ENCODE measurements around the gene TMEM260.

TMEM260 gene

DNA sequence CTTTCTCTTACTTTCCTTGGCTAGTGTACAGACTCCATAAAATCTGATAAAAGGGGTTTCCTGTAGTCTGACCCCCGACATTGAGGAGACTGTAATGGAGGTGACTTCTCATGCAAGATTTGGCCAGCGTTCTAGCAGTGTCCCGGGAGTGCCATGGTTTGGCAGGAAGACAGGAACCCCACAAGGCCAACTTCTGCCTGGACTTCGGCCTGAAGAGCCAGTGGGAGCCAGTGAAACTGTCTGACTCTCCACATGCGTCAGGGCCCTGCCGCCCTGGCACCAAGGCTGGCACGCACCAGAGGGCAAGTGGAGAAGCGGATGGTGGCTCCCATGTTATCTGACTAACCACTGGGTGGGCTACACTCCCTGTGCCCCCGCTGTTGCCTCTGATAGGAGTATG is 70.5 kb downstream of the TMEM260 start:
- no peak for ATAC-seq
- TF ChIP-seq ISL1 (CRISPR knock-in tag; IDR thresholded peaks at IDR 0.05) (no peak), PPARA (CRISPR knock-in tag; IDR thresholded peaks at IDR 0.05; ENCODE audit: borderline replicate concordance) (no peak), ZFP3 (CRISPR knock-in tag; IDR thresholded peaks at IDR 0.05) (no peak)

DNA sequence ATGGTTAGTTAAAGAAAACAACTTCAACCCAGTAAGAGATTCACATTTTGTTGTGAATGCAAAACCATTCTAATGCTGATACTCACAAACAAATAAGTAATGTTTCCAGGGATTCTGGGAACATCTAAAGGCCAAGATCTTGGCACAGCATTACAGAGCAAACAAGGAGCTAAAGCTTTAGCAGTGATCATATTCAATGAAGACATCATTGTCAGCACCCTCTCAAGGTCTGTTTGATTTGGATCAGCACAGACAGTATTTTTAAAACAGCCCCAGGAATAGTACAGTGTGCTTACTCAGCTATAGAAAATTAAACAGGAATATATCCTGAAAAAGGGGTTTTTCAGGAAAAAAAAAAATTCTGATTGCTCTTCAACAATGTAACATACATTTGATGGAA is 71.4 kb downstream of the TMEM260 start:
- ATAC-seq = no peak
- TF ChIP-seq ZFP30 (CRISPR knock-in tag; IDR thresholded peaks at IDR 0.05) (no peak), ARNTL (CRISPR knock-in tag; IDR thresholded peaks at IDR 0.05; ENCODE audit: borderline replicate concordance, low read depth) (no peak), ZNF70 (CRISPR knock-in tag; IDR thresholded peaks at IDR 0.05) (no peak), GLIS3 (CRISPR knock-in tag; IDR thresholded peaks at IDR 0.05) (no peak), OSR1 (CRISPR knock-in tag; IDR thresholded peaks at IDR 0.05) (no peak), ESRRG (CRISPR knock-in tag; IDR thresholded peaks at IDR 0.05) (no peak), TCF4 (CRISPR knock-in tag; IDR thresholded peaks at IDR 0.05; ENCODE audit: borderline replicate concordance) (no peak), ZNF565 (CRISPR knock-in tag; conservative IDR thresholded peaks at IDR 0.05; ENCODE audit: low read depth) (no peak), ZNF8 (CRISPR knock-in tag; IDR thresholded peaks at IDR 0.05) (no peak), BACH2 (CRISPR knock-in tag; IDR thresholded peaks at IDR 0.05; ENCODE audit: borderline replicate concordance) (no peak), TOX (CRISPR knock-in tag; IDR thresholded peaks at IDR 0.05; ENCODE audit: borderline replicate concordance) (no peak), ZC3H10 (CRISPR knock-in tag; IDR thresholded peaks at IDR 0.05) (no peak), CSDC2 (CRISPR knock-in tag; IDR thresholded peaks at IDR 0.05) (no peak)
- TF ChIP-seq, protein P1, sequence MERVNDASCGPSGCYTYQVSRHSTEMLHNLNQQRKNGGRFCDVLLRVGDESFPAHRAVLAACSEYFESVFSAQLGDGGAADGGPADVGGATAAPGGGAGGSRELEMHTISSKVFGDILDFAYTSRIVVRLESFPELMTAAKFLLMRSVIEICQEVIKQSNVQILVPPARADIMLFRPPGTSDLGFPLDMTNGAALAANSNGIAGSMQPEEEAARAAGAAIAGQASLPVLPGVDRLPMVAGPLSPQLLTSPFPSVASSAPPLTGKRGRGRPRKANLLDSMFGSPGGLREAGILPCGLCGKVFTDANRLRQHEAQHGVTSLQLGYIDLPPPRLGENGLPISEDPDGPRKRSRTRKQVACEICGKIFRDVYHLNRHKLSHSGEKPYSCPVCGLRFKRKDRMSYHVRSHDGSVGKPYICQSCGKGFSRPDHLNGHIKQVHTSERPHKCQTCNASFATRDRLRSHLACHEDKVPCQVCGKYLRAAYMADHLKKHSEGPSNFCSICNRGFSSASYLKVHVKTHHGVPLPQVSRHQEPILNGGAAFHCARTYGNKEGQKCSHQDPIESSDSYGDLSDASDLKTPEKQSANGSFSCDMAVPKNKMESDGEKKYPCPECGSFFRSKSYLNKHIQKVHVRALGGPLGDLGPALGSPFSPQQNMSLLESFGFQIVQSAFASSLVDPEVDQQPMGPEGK (CRISPR knock-in tag; IDR thresholded peaks at IDR 0.05; ENCODE audit: borderline replicate concordance) = no peak
- TF ChIP-seq, protein P2, sequence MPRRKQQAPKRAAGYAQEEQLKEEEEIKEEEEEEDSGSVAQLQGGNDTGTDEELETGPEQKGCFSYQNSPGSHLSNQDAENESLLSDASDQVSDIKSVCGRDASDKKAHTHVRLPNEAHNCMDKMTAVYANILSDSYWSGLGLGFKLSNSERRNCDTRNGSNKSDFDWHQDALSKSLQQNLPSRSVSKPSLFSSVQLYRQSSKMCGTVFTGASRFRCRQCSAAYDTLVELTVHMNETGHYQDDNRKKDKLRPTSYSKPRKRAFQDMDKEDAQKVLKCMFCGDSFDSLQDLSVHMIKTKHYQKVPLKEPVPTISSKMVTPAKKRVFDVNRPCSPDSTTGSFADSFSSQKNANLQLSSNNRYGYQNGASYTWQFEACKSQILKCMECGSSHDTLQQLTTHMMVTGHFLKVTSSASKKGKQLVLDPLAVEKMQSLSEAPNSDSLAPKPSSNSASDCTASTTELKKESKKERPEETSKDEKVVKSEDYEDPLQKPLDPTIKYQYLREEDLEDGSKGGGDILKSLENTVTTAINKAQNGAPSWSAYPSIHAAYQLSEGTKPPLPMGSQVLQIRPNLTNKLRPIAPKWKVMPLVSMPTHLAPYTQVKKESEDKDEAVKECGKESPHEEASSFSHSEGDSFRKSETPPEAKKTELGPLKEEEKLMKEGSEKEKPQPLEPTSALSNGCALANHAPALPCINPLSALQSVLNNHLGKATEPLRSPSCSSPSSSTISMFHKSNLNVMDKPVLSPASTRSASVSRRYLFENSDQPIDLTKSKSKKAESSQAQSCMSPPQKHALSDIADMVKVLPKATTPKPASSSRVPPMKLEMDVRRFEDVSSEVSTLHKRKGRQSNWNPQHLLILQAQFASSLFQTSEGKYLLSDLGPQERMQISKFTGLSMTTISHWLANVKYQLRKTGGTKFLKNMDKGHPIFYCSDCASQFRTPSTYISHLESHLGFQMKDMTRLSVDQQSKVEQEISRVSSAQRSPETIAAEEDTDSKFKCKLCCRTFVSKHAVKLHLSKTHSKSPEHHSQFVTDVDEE (CRISPR knock-in tag; IDR thresholded peaks at IDR 0.05) = no peak
- TF ChIP-seq, protein P3, sequence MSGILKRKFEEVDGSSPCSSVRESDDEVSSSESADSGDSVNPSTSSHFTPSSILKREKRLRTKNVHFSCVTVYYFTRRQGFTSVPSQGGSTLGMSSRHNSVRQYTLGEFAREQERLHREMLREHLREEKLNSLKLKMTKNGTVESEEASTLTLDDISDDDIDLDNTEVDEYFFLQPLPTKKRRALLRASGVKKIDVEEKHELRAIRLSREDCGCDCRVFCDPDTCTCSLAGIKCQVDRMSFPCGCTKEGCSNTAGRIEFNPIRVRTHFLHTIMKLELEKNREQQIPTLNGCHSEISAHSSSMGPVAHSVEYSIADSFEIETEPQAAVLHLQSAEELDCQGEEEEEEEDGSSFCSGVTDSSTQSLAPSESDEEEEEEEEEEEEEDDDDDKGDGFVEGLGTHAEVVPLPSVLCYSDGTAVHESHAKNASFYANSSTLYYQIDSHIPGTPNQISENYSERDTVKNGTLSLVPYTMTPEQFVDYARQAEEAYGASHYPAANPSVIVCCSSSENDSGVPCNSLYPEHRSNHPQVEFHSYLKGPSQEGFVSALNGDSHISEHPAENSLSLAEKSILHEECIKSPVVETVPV (CRISPR knock-in tag; IDR thresholded peaks at IDR 0.05) = no peak
- TF ChIP-seq, protein P4, sequence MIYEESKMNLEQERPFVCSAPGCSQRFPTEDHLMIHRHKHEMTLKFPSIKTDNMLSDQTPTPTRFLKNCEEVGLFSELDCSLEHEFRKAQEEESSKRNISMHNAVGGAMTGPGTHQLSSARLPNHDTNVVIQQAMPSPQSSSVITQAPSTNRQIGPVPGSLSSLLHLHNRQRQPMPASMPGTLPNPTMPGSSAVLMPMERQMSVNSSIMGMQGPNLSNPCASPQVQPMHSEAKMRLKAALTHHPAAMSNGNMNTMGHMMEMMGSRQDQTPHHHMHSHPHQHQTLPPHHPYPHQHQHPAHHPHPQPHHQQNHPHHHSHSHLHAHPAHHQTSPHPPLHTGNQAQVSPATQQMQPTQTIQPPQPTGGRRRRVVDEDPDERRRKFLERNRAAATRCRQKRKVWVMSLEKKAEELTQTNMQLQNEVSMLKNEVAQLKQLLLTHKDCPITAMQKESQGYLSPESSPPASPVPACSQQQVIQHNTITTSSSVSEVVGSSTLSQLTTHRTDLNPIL (CRISPR knock-in tag; IDR thresholded peaks at IDR 0.05; ENCODE audit: low read depth) = no peak
- TF ChIP-seq, protein P5, sequence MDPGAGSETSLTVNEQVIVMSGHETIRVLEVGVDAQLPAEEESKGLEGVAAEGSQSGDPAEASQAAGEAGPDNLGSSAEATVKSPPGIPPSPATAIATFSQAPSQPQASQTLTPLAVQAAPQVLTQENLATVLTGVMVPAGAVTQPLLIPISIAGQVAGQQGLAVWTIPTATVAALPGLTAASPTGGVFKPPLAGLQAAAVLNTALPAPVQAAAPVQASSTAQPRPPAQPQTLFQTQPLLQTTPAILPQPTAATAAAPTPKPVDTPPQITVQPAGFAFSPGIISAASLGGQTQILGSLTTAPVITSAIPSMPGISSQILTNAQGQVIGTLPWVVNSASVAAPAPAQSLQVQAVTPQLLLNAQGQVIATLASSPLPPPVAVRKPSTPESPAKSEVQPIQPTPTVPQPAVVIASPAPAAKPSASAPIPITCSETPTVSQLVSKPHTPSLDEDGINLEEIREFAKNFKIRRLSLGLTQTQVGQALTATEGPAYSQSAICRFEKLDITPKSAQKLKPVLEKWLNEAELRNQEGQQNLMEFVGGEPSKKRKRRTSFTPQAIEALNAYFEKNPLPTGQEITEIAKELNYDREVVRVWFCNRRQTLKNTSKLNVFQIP (CRISPR knock-in tag; IDR thresholded peaks at IDR 0.05; ENCODE audit: borderline replicate concordance, low read depth) = no peak

DNA sequence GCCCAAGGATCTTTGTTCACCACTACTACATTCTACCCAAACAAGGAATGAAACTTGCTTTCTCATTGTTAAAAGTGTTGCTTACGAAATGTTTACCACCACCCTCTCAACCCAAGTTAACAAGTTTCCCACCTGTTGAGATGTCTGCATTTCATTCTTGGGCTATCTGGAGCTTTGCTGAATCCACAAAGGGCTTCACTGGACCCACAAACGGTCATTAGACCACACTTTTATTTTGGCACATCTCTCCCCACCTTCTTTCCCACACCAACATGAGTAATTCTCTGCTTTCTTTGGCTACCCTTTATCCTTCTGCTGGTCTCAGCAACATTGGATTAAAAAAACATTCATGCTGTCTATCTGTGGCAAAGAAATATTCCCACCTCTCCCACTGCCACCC is 78.0 kb downstream of the TMEM260 start:
- TF ChIP-seq, protein P5 (CRISPR knock-in tag; IDR thresholded peaks at IDR 0.05; ENCODE audit: borderline replicate concordance, low read depth) = no peak
- TF ChIP-seq, protein P1 (CRISPR knock-in tag; IDR thresholded peaks at IDR 0.05; ENCODE audit: borderline replicate concordance) = no peak
- no peak for TF ChIP-seq TOX (CRISPR knock-in tag; IDR thresholded peaks at IDR 0.05; ENCODE audit: borderline replicate concordance)
- TF ChIP-seq, protein P3 (CRISPR knock-in tag; IDR thresholded peaks at IDR 0.05) = no peak
- no peak for ATAC-seq

Measured in SK-N-SH treated with all-trans-retinoic acid at 6 μM for 48 hours (cell line).